Stimulated activated CD4-positive, alpha-beta T cell treated with anti-CD3 and anti-CD28 coated beads, Interleukin-12 subunit alpha, Interleukin-12 subunit beta, amount 100 ng/mL, for 48 hours (primary cell): ENCODE results near the gene DLG5.

Source experiments
- DNase-seq, 3 donors: peaks; one replicate each; pipeline ENCODE4 v3.0.0-alpha.2; 2020; ENCODE audit warnings: low read depth in 2 of 3, low spot score in 1 of 3

DLG5 gene, protein sequence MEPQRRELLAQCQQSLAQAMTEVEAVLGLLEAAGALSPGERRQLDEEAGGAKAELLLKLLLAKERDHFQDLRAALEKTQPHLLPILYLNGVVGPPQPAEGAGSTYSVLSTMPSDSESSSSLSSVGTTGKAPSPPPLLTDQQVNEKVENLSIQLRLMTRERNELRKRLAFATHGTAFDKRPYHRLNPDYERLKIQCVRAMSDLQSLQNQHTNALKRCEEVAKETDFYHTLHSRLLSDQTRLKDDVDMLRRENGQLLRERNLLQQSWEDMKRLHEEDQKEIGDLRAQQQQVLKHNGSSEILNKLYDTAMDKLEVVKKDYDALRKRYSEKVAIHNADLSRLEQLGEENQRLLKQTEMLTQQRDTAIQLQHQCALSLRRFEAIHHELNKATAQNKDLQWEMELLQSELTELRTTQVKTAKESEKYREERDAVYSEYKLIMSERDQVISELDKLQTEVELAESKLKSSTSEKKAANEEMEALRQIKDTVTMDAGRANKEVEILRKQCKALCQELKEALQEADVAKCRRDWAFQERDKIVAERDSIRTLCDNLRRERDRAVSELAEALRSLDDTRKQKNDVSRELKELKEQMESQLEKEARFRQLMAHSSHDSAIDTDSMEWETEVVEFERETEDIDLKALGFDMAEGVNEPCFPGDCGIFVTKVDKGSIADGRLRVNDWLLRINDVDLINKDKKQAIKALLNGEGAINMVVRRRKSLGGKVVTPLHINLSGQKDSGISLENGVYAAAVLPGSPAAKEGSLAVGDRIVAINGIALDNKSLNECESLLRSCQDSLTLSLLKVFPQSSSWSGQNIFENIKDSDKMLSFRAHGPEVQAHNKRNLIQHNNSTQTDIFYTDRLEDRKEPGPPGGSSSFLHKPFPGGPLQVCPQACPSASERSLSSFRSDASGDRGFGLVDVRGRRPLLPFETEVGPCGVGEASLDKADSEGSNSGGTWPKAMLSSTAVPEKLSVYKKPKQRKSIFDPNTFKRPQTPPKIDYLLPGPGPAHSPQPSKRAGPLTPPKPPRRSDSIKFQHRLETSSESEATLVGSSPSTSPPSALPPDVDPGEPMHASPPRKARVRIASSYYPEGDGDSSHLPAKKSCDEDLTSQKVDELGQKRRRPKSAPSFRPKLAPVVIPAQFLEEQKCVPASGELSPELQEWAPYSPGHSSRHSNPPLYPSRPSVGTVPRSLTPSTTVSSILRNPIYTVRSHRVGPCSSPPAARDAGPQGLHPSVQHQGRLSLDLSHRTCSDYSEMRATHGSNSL (N-terminal part only)

DNA sequence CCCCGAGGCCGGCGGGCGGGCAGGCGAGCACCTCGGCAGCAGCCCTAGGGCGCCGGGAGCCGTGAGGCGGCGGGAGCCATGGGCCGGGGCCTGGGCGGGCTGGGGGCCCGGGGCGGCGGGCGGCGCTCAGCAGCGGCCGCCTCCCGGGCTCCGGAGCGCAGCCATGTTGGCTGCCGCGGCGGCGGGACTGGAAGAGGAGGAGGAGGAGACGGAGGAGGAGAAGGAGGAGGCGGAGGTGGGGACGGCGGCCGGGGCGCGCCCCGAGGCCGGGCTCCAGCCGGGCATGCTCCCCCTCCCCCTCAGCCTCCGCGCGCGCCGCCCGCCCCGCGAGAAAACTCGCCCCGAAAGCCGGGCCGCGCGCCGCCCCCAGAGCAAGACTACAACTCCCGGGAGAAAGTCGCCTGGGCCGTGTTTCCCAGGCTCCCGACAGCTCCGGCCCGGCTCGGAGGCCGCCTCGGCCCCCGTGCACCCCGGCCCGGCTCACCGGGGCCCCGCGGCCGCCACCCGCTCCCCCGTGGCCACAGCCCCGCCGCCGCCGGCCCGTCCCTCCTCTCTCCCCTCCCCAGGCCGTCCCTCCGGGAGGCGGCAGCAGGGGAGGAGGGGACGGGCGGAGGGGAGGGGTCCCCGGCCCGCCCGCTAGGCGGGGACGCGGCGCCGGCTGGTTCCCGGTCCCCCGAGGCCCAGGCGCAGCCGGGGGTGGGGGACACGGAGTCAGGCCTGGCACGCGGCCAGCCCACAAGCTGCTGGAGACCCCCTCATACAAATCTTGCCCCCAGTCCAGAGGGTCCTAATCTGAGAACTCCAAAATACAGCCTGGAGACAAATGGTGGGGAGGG, at the start of gene DLG5:
Gene DLG5, minus strand, starts transcription at position 190 of the 836 bp plus-strand sequence. CDS start 235 bp downstream, outside the sequence.
- peak in 1 of 3 donors; percentile 34 for DNase-seq

DNA sequence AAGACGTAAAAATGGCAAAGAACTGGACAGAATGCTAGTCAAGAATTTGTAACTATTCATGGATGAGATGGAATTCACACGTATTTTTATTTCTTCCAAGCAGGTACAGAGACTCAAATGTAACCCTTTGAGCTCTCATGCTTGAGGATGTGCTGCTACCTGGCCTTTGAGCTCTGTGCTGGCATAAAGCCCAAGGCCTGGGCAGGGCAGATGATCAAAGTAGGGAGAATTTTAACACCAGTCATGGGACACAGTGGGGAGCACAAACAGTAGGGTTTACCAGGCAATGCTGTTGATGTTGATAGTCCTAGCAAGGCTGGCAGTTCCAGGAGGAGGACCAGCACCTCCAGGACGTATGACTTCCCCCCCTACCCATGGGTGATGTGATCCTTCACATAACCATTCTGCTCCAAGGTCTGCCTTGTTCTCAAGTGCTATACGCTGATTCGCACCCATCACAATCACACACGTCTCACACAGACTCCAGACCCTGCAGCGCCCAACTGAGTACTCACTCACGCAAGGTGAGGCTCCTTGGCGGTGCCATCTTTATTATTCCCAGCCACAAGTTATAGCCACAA, 48.6 kb upstream of the DLG5 start:
- no peak for DNase-seq

DNA sequence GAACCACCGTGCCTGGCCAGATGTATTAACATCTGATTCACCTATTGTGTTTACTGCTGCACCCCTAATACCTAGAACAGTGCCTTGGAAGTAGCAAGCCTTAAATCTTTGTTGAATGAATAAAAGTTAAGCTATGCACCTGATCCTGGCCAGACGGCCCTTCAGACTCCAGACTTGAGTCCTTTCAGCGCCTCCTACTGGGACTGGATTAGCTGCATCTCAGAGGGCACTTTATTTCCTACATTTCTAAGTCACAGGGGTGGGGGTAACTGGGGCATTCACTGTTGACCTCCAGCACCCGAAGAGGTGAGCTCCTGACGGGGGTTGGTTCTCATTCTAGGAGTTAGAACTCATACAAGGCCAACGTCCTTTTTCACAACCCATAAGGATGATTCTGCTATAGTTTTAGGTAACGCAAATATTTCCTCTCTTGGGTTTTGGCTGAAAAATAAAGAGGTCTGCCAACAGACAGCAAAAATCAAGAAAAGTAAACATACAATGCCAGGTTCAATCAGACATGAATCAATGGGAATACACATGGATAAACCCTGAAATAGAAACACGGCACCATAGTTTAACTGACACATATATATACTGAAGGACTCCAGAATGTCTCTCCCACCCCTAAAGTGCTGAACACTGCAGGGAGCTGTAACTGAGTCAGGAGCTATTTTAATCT, 48.0 kb upstream of the DLG5 start:
- no peak for DNase-seq

DNA sequence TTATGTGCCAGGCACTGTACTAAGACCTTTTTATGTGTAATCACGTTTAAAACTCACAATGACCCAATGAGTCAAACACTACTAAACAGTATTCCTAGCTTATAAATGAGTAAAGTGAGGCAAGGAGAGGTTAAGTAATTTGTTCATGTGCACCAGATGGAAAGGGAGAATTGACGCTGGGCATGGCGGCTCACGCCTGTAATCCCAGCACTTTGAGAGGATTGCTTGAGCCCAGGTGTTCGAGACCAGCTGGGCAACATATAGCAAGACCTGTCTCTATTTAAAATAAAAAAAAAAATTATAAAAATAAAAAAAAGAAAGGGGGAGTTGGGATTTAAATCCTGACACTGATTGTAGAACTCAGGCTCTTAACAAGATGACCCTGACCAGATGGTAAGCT, 46.7 kb upstream of the DLG5 start:
- DNase-seq, result no peak

DNA sequence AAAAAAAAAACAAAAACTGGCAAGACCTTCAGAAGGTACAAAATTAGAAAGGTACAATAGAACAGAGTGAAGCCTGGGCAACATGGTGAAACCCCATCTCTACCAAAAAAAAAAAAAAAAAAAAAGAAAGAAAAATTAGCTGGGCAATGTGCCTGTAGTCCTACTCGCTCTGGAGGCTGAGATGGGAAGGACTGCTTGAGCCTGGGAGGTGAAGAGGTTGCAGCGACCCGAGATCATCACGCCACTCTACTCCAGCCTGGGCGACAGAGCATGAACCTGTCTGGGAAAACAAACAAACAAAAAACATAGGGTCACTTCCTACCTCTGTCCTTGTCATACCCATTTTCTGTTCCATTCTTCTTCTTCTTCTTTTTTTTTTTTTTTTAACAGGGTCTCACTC, 45.6 kb upstream of the DLG5 start:
- no peak for DNase-seq

DNA sequence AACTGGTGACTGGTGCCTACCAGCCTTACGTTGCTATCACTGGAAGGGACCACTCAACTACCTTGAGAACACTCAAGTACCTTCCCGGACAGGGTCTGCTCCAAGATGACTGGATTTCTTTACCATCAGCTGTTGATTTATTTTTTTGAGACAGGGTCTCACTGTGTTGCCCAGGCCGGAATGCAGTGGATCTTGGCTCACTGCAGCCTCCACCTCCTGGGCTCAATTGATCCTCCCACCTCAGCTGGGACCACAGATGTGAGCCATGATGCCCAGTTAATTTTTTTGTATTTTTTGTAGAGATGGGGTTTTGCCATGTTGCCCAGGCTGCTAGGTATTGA, 45.2 kb upstream of the DLG5 start:
- no peak for DNase-seq

DNA sequence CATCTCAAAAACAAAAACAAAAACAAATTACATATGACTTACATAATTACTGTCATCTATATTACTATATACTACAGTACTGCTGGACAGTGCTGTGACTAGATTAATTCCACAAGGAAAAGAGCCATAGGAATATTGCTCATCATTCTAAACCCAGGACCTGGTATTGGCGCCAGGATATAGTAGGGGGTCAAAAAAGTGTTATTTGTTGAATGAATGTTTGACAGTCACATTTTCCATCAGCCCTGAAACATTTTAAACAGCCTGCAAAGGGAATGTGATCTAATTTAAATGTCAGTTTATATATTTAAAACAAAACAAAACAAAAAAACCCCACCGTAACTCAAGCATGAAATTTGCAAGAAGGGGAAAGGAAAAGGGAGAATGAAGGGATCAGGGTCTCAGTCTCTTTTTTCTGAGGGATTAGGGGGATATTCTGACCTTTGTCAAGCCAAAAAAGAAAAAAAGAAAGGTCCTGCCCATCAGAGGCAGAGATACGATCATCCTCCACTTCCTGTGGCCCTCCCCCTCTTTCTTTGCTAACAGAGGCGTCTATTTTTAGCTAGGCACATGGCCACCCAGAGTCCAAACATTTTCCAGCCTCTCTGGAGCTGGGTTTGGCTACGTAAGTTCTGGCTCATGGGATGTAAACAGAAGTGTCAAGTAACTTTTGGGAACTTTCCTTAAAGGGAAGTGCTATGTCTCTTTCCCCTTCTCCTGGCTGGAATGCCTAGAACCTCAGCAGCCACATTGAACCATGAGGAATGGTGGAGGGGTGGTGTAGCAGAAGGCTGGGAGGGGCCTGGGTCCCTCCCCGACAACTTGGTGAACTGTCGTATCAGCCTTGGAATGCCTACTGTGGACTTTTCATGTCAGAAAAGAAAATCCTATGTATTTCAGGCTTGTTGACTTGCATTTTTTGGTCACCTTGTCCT, 44.6 kb upstream of the DLG5 start:
- DNase-seq, result no peak

DNA sequence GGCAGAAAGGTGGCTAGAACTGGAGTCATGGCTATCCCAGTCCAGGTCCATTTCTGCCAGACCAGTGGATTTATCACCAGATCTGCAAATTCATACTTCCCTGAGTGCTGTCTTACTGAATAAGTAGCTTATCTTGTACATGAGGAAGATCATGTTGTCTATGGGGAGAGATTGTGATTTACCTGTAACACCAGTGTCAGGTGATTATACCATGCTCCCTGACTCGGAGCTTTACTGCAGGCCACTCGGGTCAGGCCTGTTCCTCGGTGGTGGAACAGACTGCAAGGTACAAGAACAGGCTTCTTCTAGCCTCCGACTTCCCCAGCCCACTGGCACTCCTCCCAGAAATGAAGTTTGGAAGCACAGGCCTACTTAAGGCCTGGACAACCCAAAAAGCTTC, 42.6 kb upstream of the DLG5 start:
- DNase-seq, result no peak

DNA sequence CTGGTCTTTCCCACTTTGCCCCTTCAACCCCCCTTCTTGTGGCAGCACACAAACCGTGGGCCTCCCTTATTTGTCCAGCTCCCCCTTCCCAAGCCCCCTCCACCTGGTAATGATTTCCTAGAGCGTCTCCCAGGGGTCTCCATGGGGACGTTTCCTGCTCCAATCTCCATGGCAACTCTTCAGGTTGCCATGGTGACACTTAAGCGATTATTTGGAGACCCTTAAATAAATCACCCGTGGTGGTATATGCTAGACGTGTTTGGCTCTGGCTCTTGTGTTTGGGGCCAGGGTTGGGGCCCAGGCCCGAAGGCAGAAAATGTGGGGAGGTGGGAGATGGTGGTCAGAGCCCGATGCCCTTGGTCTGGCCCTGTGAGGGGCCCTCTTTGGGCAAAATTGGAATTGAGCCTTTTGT, 41.1 kb upstream of the DLG5 start:
- DNase-seq, result no peak

DNA sequence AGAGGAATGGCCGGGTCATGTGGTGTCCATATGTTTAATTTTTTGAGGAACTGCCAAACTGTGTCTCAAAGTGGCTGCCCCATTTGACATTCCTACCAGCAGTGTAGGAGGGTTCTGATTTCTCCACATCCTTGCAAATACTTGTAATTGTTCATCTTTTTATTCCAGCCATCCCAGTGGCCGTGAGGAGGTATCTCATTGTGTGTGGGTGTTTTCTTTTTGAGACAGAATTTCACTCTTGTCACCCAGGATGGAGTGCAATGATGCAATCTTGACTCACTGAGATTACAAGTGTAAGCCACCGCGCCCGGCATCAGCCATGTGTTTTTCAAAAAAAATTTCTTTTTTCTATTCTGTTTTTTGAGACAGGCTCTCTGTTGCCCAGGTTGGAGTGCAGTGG, 38.7 kb upstream of the DLG5 start:
- DNase-seq, result no peak

DNA sequence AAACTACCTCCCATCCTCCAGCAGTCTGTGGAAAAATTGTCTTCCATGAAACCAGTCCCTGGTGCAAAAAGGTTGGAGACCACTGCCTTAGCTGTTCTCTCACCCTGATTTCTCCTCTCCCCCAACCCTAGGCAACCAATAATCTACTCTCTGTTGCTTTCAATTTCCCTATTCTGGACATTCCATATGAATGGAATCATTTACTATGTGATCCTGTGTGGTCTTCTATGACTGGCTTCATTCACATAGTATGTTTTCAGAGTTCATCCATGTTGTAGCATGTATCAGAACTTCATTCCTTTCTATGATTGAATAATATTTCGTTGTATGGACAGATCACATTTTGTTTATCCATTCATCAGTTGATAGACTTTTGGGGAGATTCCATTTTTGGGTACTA, 38.3 kb upstream of the DLG5 start:
- DNase-seq, result no peak

DNA sequence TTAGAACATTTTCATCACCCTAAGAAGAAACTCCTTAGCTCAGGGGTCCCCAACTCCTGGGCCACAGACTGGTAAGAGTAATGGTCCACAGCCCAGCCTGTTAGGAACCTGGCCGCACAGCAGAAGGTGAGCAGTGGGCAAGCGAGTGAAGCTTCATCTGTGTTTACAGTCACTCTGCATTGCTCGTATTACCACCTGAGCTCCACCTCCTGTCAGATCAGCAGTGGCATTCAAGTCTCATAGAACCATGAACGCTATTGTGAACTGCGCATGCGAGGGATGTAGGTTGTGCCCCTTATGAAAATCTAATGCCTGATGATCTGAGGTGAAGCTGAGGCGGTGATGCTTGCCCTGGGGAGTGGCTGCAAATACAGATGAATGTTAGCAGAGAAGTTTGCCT, 37.3 kb upstream of the DLG5 start:
- no peak for DNase-seq

DNA sequence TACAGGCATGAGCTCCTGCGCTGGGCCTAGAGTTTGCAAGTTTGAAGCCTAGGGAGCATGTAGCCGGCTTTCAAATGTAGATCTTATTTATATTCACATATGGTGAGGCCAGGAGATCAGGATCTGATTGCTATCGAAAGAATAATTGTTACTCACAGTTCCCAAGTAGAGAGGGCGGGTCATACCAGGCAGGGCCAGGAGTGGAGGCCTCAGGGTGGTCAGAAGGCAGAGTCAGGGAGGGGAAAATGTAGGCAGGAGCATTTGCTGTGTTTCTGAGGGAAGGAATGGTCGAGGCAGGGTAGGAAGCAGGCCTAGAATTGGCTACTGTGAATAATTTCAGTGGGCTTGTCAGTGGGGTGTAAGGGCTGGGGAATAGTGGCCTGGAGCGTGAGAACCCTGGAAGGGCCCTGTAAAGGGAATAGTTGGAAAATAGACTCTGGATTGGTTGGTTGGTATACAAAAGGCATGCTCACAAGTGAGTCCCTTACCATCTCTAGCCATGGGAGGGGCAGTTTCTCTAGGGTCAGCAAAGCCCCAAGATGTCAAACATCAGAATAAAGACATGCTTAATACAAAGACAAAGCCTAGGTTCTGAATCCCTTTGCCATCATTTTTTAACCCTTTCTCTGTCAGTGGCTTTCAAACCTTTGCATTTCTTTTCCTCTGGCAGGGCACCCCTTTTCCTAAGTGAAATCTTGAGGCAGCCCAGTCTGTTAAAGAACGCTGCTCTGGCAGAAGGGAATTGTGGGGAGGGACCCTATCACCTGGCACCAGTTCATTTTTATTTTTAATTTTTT, 36.0 kb upstream of the DLG5 start:
- DNase-seq, result no peak

DNA sequence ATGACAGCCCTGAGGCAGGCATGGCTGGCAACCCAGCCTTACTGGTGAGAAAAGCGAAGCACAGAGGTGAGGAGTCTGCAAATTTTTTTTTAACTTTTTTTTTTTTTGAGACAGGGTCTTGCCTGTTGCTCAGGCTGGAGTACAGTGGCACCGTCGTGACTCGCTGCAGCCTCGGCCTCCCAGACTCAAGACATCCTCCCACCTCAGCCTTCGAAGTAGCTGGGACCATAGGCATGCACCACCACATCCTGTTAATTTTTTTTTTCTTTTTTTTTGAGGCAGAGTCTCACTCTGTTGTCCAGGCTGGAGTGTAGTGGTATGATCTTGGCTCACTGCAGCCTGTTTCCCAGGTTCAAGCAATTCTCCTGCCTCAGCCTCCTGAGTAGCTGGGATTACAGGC, 35.1 kb upstream of the DLG5 start:
- no peak for DNase-seq

DNA sequence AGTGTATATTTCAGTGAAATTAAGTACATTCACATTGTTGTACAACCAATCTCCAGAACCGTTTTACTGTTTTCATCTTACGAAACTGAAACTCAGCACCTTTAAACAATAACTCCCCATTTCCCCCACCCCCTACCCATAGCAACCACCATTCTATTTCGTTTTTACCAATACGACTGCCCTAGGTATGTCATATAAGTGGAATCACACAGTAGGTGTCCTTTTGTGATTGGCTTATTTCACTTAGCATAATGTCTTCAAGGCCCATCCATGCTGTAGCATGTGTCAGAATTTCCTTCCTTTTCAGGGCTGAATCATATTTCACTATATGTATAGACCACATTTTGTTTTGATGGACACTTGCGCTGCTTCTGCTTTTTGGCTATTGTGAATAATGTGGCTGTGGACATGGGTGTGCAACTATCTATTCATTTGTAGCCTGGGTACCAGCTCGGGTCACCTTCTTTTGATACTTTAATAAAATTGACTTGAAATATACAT, 34.3 kb upstream of the DLG5 start:
- DNase-seq, result no peak

DNA sequence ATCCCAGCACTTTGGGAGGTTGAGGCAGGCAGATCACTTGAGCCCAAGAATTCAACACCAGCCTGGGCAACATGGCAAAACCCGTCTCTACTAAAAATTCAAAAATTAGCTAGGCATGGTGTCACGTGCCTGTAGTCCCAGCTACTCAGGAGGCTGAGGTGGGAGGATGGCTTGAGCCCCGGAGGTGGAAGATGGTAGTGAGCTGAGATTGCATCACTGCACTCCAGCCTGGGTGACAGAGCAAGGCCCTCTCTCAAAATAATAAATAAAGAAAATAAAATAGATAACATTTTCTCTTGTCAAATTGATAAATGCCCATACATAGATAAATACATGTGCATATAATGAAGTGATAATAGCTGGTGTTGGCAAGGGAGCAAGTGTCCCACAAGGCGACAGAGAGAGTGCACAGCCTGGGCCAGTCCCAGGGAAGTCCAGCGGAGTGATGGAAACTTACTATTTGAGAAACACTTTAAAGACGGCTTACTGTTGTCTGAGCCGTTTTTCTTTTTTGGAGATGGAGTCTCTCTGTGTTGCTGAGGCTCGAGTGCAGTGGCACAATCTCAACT, 33.4 kb upstream of the DLG5 start:
- DNase-seq, result no peak

DNA sequence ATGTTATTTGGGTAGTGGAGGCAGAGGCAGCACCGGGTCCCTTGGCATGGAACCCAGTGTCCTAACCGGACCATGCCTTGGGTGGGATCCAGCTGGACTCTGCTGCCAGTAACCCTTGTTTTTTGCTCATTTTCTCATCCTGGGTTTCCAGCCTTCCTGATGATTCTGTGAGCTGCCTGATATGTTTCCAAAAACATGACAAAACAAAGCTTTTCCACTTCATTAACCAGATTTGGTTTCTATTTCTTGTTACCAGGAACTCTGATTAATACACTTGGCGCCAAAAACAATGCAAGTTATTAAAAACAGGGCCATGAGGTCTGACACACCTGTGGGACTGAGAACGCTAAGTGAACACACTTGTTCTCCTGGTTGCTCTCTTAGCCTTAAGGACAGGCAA, 32.8 kb upstream of the DLG5 start:
- DNase-seq, result no peak
